SK-N-SH (cell line): ENCODE results near the gene RHOXF2B.

Experiments
- CTCF ChIP-seq: fragments of 200-600 bp; sonication (generic); IDR thresholded peaks from 2 replicates; pipeline ENCODE4 v1.6.1; 2017; ENCODE audit warnings: antibody characterized with exemption, mild to moderate bottlenecking, moderate library complexity
- EZH2phosphoT487 ChIP-seq: fragments of 200-600 bp; sonication (generic); IDR thresholded peaks from 2 replicates; pipeline ENCODE4 v1.6.1; 2017; ENCODE audit warnings: low read depth, mixed run types, mild to moderate bottlenecking, antibody characterized with exemption, moderate library complexity, borderline replicate concordance
- PBX3 ChIP-seq: IDR thresholded peaks from 2 replicates; pipeline ENCODE4; 2012
- RAD21 ChIP-seq: IDR thresholded peaks from 2 replicates; pipeline ENCODE4 v1.6.1; 2012; ENCODE audit warnings: mild to moderate bottlenecking, low read length

GRCh38 chrX:120115438-120115963 lies 38.0 kb upstream of the RHOXF2B start, which contains the start of gene RHOXF1:
- TF ChIP-seq PBX3 (no peak), CTCF (no peak), RAD21 (no peak), EZH2phosphoT487 (no peak)
